HG02642 (cell line): ENCODE measurements around the gene MPPE1.
A peak's percentile ranks its signal among the peaks of the same experiment; 100 is the strongest.

Experiments used
- ATAC-seq: cut with Tn5 transposase; IDR thresholded peaks from one replicate; pipeline ENCODE4 v1.9.1; 2021; ENCODE audit warnings: mild to moderate bottlenecking; ENCODE audit not compliant: unreplicated experiment, poor library complexity

The MPPE1 gene

GRCh38 chr18:11886577-11887110 lies 21.5 kb downstream of the MPPE1 start:
- no peak for ATAC-seq

GRCh38 chr18:11885278-11885947 lies 22.7 kb downstream of the MPPE1 start:
- ATAC-seq: no peak

DNA sequence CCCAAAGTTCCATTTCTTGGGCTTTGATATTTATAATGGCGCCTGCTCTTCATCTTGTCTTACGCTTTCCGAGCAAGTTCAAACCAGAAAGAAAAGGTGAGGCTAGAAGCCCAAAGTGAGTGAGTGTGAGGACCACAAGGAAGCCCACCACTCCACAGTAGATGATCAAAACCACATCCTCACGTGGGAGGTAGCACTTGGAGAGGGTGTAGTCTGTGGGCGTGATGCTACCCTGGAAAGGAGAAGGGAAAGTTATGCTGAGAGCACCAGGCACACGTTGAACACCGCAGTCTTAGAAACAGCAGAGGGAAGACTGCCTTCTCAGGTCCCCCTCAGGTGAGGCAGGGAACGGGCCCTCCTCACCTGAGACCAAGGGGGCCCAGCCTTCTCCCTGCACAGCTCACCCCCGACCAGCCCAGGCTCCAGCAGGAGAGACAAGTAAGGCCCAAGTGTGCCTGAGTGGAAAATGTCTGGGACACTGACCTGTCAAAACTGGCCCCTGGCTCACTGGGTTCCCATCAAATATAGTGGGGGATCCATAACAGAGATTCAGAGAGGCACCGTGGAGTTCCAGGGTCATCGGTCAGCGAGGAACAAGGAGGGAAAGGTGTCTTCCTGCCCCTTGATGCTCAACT lies 23.6 kb downstream of the MPPE1 start:
- ATAC-seq: no peak

DNA sequence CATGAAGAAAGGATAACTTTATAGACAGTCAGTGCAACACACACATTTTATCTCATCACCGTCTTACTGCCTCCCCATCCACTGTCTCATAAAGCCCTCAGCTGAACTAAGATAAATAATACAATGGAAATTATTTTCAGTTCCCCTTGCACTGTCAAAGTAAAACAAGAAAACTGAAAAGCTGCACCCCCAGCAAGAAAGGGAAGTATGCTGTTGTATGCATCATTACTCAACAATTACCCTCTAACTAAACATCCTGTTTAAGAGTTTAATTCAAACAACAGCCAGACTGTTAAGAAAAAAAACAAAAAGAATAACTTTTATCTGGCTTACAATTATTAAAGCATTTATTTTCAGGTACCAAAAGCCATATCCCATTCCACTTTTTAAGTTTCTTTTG lies 25.0 kb downstream of the MPPE1 start:
- ATAC-seq: peak; percentile 60

DNA sequence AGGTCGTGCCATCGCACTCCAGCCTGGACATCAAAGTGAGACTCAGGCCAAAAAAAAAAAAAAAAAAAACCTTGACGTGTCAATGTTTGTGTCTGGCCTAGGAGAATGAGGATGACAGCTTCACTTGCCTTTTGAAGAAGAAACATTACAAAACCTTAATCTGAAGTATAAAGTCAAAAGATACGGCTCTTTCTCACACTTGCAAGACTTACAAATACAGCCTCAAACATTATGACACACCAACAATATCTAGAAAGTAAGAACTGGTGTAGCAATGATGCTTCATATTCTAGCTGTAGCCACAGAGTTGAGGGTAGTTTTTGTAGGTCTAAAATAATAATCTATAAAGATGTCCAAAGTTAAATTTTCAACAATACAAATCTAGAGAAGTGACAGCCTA lies 25.5 kb downstream of the MPPE1 start:
- no peak for ATAC-seq

- ATAC-seq: no peak
Observed at GRCh38 chr18:11880586-11881304, 27.4 kb downstream of the MPPE1 start.

DNA sequence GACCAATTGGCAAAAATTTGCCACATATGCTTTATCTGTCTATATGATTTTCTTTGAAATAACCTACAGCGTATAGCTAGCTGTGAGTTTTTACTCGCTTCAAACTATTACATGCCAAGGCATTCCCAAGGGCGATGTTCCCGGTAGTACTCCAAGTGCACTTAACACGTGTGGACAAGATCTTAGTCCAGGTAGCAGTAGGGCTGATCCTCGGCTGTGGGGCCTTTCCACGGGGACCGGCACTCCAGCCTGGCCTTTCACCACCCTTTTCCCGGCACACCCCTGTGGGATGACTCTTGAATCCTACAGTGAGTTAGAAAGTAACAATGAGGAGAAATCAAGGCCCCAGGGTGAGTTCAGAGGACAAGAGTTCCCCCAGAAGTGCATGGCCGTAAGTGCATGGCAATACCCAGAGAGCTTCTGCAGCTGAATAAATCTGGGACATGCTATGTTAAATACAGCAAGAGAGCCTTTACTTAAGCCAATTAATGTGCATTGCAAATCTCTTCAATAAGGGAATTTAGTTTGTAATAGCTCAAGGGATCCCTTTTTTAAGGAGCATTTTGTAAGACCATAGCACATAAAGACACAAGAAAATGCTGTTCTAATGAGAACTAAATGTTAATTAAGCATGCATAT lies 30.5 kb downstream of the MPPE1 start:
- ATAC-seq: no peak

DNA sequence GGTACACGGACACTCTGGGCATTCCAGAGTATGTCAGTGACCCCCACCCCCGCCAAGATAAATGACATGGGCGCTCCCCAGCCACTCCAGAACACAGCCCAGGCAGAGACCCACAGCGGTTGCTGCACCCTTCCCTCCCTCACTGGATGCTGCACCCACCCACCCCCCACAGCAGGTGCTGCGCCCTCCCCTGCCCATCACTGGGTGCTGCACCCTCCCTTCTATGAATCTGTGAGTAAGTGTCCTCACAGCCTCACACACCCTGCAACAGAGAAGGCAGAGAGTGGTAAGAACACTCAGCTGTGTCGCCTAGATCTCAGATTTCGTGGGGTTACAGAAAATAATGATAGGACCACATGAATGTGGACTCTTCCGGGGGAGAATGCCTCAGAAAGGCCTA lies 33.4 kb downstream of the MPPE1 start:
- ATAC-seq: no peak

GRCh38 chr18:11873670-11874340 lies 34.3 kb downstream of the MPPE1 start:
- ATAC-seq: no peak

GRCh38 chr18:11872479-11873136 lies 35.5 kb downstream of the MPPE1 start:
- ATAC-seq: no peak

DNA sequence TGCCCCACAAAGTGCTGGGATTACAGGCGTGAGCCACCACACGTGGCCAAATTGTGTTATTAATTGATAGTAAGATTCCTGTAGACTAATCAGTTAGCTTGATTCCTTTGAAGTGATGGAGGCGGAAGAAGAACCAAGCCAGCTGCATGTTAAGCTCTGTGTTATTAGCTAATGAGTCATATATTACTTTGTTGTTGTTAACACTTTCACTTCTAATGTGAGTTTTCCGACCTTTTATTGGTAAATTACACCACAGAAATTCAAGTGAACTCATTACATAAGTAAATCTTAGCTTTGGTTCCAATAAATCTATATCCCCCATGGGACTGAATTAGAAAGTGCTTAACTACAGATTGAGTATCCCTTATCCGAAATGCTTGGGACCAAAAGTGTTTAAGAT lies 36.6 kb downstream of the MPPE1 start:
- no peak for ATAC-seq

DNA sequence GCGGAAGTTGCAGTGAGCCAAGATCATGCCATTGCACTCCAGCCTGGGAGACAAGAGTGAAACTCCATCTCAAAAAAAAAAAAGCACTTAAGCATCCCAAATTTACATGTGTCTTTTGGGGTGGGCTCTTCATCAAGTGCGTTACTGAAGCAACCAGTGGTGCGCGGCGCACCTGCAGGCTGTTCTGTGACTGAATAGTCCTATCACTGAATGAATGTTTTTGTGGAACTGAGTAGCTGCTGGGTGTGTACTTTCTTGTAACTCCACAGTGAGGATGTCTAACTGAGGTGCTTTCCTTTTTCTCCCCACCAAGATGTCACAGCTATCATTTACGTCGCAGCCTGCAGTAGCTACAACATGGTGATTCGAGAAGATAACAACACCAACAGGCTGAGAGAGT lies 39.9 kb downstream of the MPPE1 start:
- no peak for ATAC-seq

DNA sequence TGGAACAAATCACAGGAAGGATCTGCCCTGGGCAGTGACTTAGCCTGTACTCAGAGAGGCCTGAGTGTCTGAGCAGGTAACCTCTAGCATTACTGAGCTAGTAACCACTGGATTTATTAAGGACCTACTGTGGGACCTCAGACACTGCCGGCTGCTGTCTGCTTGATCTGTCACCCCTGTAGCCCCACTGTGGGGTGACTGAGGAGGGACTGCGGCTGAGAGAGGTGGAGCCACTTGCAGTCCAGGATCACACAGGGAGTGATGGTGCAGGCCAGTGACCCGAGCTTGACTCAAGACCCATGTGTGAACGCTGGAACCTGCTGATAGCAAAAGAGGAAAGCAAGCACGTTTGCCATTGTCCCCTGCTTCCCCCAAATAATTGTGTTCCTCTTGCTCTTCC lies 41.4 kb downstream of the MPPE1 start:
- no peak for ATAC-seq

- ATAC-seq: no peak
Observed at GRCh38 chr18:11866329-11866728, 41.8 kb downstream of the MPPE1 start.

DNA sequence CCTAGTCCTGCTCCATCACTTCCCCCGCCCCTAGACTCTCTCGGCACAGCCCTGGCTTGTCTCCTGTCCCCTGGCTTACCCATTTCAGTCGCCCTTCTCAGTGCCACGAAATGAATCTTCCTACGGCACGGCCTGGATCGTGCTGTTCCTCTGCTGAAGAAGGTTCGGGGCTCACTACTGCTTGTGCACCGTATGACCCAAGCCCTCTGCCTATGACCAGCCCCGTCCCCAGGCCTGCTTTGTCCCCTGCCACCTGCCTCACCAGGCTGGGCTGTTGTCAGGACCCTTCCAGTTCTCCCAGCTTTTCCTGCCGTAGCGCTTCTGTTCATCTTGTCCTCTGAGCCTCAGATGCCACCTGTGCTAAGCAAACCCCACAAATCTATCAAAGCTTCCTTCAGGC lies 43.0 kb downstream of the MPPE1 start:
- ATAC-seq: no peak

- ATAC-seq: no peak
Observed at GRCh38 chr18:11864471-11864870, 43.6 kb downstream of the MPPE1 start.

GRCh38 chr18:11862468-11863137 lies 45.5 kb downstream of the MPPE1 start:
- no peak for ATAC-seq

DNA sequence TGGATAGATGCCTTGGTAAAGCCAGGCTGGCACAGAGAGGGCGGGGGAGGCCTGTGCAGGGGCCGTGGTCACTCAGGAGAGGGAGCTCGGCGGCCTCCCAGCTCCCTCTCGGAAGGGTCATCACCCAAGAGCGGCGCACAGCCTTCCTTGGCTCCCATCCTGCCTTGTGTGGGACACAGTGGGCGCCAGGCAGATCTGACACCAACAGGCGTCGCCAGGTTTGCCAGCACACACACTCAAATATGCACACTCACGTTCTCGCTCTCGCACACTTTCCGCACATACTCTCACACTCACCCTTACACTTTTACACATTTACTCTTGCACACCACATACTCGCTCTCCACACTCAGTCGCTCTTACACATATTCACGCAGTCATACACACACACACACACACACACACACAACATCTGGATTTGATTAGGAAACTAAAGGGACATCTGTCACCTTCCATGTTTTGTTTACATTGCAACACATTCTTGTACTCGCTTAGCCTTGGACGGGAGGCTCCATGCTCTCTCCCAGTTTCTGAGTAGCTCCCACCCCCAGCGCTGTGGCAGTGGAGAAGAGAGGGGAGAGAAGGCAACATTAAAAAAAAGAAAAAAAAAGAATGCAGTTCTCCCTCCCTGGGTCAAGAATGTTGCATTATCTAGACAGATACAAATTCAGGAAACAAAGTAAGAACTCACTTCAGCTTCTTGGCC lies 46.4 kb downstream of the MPPE1 start:
- ATAC-seq: no peak
